ENCODE data around the gene ABCC11.

The ABCC11 gene

DNA sequence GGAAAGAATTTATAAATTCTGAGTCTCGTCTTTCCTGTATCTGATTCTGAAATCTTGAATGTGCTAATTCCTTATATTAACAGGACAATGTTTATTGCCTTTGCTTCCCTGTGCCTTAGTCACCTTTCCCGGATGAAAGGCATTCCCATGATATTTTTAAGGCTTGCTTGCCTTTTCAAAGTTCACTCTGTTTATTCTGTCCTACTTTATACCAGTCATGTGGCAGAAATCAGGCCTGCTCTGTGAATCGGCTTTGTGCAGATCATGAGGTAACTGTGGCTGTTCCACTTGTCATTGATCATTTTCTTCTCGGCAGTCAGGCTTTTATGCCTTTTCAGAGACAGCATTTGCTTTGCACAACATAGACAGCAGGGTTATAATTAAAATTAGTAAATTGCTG lies 28.8 kb upstream of the ABCC11 start:
- POLR2A ChIA-PET: no interaction called here
- TF ChIP-seq, protein P1, sequence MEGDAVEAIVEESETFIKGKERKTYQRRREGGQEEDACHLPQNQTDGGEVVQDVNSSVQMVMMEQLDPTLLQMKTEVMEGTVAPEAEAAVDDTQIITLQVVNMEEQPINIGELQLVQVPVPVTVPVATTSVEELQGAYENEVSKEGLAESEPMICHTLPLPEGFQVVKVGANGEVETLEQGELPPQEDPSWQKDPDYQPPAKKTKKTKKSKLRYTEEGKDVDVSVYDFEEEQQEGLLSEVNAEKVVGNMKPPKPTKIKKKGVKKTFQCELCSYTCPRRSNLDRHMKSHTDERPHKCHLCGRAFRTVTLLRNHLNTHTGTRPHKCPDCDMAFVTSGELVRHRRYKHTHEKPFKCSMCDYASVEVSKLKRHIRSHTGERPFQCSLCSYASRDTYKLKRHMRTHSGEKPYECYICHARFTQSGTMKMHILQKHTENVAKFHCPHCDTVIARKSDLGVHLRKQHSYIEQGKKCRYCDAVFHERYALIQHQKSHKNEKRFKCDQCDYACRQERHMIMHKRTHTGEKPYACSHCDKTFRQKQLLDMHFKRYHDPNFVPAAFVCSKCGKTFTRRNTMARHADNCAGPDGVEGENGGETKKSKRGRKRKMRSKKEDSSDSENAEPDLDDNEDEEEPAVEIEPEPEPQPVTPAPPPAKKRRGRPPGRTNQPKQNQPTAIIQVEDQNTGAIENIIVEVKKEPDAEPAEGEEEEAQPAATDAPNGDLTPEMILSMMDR (IDR thresholded peaks at IDR 0.05; ENCODE audit: control extremely low read depth, extremely low read depth, low read depth, missing control alignments): no peak

DNA sequence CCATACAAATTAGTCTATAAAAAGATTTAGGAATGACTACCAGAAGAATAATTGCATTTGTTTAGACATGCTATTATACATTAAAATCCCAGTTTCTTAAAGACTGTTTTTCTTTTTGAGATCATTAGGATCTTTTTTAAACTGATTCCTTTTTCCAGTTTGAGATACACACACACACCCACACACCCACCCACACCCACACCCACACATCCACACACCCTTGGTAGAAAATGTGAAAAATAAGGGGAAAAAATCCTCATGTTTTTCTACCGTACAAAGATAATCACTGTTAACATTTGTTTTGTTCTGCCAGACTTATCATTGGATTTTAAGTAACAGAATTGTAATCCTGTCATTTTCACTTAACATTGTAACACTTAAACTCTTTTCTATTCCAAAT lies 27.1 kb upstream of the ABCC11 start:
- TF ChIP-seq, protein P1 (IDR thresholded peaks at IDR 0.05; ENCODE audit: control extremely low read depth, extremely low read depth, low read depth, missing control alignments): no peak
- POLR2A ChIA-PET: no interaction called here
- CTCF ChIA-PET: interaction anchor here (2.0 kb wide), 1 partner anchor 13 kb away, joined by 5 read pairs; no protein-coding TSS in a partner anchor

More for the DNA sequence above, 28.8 kb upstream of the ABCC11 start:
- CTCF ChIA-PET: no interaction called here
- DNase-seq (ENCODE audit: extremely low spot score): no peak

DNA sequence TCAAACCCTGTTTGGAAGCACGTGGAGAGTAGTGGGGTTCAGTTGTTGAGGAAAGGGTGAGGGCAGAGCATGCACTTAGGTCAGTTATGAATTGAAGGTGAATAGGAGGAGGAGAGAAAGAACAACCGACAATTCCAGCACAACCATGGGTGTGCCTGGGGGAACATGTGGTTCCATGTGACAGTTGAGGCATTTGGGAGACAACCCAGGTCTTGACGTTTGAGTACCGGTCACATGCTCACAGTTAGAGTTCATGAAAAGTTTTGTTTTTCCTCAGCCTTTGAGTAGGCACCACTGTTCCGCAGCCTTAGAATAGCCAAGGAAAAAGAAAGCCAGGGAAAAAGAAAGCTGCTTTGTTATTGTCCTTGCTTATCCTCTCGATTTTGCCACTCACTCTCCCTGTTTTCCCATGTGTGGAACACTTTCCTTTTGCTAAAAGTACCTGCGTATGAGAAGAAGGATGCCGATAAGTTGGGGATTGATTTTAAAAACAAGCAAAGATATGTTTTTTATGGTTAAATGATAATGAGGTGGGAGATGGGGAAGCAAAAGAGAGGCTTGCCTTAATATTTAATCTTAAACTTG lies 25.6 kb upstream of the ABCC11 start:
- TF ChIP-seq, protein P1 (IDR thresholded peaks at IDR 0.05; ENCODE audit: control extremely low read depth, extremely low read depth, low read depth, missing control alignments): no peak
- DNase-seq (ENCODE audit: extremely low spot score): no peak
- CTCF ChIA-PET: interaction anchor here (2.0 kb wide), 1 partner anchor 14 kb away, joined by 5 read pairs; no protein-coding TSS in a partner anchor
- POLR2A ChIA-PET: no interaction called here

More for the DNA sequence above, 27.1 kb upstream of the ABCC11 start:
- no peak for DNase-seq (ENCODE audit: extremely low spot score)

DNA sequence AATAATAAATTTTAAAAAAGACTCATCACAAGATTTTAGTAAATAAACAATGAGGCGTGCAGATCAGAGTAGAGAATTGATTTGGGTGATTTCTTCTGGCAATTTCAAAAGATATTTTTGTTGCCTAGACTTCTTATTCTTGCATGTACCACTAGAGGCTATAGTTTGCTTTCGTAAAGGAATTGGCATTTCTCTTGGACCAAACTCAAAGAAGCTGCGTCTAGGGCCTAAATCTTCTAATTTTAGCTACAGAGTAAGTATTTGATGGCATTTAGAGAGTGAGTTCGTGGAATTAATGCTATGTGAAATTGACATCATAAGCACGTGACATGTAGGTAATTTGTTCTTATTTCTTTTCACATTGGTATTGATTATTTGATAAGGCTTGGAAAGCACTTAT lies 24.4 kb upstream of the ABCC11 start:
- DNase-seq (ENCODE audit: extremely low spot score): no peak
- TF ChIP-seq, protein P1 (IDR thresholded peaks at IDR 0.05; ENCODE audit: control extremely low read depth, extremely low read depth, low read depth, missing control alignments): no peak
- CTCF ChIA-PET: interaction anchor here (0.8 kb wide), 1 partner anchor 351 kb away, joined by 3 read pairs; no protein-coding TSS in a partner anchor
- POLR2A ChIA-PET: no interaction called here

DNA sequence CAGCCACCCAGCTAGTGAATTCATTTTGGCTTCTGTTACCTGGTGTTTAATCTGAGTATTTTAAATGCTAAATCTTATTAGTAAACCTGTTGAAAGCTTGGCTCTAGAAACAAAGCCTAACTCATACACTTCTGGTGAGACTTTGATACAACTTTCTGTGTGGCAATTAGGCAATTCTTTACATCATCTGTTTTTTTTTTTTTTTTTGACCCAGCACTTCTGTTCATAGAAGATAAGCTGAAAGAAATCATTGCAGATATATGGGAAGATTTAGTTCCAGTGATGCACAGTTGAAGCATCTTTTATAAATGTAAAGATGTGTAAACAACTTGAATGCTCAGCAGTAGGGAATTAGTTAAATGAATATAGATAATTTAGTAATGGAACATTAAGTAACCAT lies 21.7 kb upstream of the ABCC11 start:
- POLR2A ChIA-PET: no interaction called here
- CTCF ChIA-PET: interaction anchor here (1.0 to 1.5 kb wide), 2 partner anchors 11 to 14 kb away, joined by 3 to 5 read pairs; no protein-coding TSS in a partner anchor
- DNase-seq (ENCODE audit: extremely low spot score): no peak
- TF ChIP-seq, protein P1 (IDR thresholded peaks at IDR 0.05; ENCODE audit: control extremely low read depth, extremely low read depth, low read depth, missing control alignments): no peak

DNA sequence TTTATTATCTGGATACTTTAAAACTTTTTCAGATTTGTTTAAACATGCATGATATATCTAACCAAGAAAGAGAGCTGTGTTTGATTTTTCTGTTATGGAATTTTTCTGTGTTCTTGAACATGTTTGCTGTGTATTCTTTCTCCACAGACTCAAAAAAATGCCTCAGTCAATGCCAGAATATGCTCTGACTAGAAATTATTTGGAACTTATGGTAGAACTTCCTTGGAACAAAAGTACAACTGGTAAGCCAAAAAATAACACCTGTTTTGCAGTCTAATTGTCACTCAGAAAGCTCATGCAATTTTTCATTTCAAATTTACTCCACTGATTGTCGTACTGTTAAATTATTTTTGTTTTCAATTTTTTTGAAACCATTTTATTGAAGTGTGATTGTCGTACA lies 15.3 kb upstream of the ABCC11 start:
- POLR2A ChIA-PET: no interaction called here
- CTCF ChIA-PET: no interaction called here

More for the DNA sequence above, 15.3 kb upstream of the ABCC11 start:
- no peak for DNase-seq (ENCODE audit: extremely low spot score)
- TF ChIP-seq, protein P1 (IDR thresholded peaks at IDR 0.05; ENCODE audit: control extremely low read depth, extremely low read depth, low read depth, missing control alignments): no peak
